NCI-H2171 treated with DMSO at 0.1 percent for 48 hours (cell line): ENCODE measurements around the gene FDXR.

Experiments used
- DNase-seq: peaks from one replicate; lab custom pipeline; 2025; lab: John Stamatoyannopoulos, UW

Gene FDXR

GRCh38 chr17:74900208-74900607 lies 27.4 kb upstream of the FDXR start:
- no peak for DNase-seq

- DNase-seq: no peak
These were observed 25.7 kb upstream of the FDXR start for GRCh38 chr17:74898376-74898946.

GRCh38 chr17:74893936-74894671 lies 21.3 kb upstream of the FDXR start:
- DNase-seq: no peak

- DNase-seq: no peak
These were observed 20.4 kb upstream of the FDXR start, which contains the start of gene FADS6 for GRCh38 chr17:74892974-74893911. FADS6 (minus strand) TSS chr17:74893633; CDS start chr17:74893595, 38 bp downstream.

GRCh38 chr17:74892013-74892841 lies 19.4 kb upstream of the FDXR start:
- no peak for DNase-seq

- no peak for DNase-seq
These were observed 17.8 kb upstream of the FDXR start for GRCh38 chr17:74890554-74890953.

GRCh38 chr17:74888469-74888868 lies 15.7 kb upstream of the FDXR start:
- DNase-seq: no peak

- DNase-seq: no peak
These were observed 10.5 kb upstream of the FDXR start for GRCh38 chr17:74883241-74883745.

GRCh38 chr17:74882517-74883240 lies 9.9 kb upstream of the FDXR start:
- no peak for DNase-seq

- no peak for DNase-seq
These were observed 8.3 kb upstream of the FDXR start for GRCh38 chr17:74881073-74881472.

GRCh38 chr17:74879308-74879707 lies 6.5 kb upstream of the FDXR start:
- no peak for DNase-seq

- no peak for DNase-seq
These were observed 5.9 kb upstream of the FDXR start for GRCh38 chr17:74878658-74879057.

- DNase-seq: no peak
These were observed 5.1 kb upstream of the FDXR start for GRCh38 chr17:74877592-74878548.

- no peak for DNase-seq
These were observed 3.3 kb upstream of the FDXR start for GRCh38 chr17:74875977-74876593.

GRCh38 chr17:74875155-74875976 lies 2.6 kb upstream of the FDXR start:
- DNase-seq: peak; percentile 57

- no peak for DNase-seq
These were observed 1.8 kb upstream of the FDXR start for GRCh38 chr17:74874615-74875037.

- no peak for DNase-seq
These were observed 1.2 kb upstream of the FDXR start for GRCh38 chr17:74873874-74874614.
